H1 (cell line): ENCODE data around the gene PSORS1C1. TPM values are rescaled to one million over a fixed set of nuclear protein-coding genes. Genes with fewer than 3 reads are reported as not detected.

Experiments used
- CTCF ChIA-PET: fragments of 300-600 bp; sonication (Branson Sonifier 250); formaldehyde crosslinking; loops from one replicate; lab custom pipeline; 2021; ENCODE audit not compliant: partially characterized antibody; lab: Charles Lee
- POLR2A ChIA-PET: fragments of 300-600 bp; sonication (Branson Sonifier 250); formaldehyde crosslinking; loops from one replicate; lab custom pipeline; 2021; ENCODE audit warnings: inconsistent platforms; ENCODE audit not compliant: partially characterized antibody; lab: Charles Lee
- DNase-seq, 2 experiments: peaks; one replicate each; pipeline versions ENCODE4 v3.0.0 to v3.0.0-alpha.2; 2010 to 2022; ENCODE audit warnings: low spot score in 2 of 2, low read depth in 1 of 2, mixed read lengths in 1 of 2
- FAIRE-seq: peaks from 2 replicates; lab custom pipeline; 2011; peaks lifted over from hg19 to GRCh38; lab: Jason Lieb, UNC
- H2AFZ ChIP-seq: 2 replicates; pipeline ENCODE4 v1.8.1; 2012; ENCODE audit warnings: low read length, inconsistent platforms
- H2AK5ac ChIP-seq: 2 replicates; pipeline ENCODE4 v1.6.1; 2013; ENCODE audit warnings: low read depth, low read length
- H2BK120ac ChIP-seq: replicated peaks from 2 replicates; pipeline ENCODE3; 2013; ENCODE audit warnings: low read depth, low read length, inconsistent platforms
- H2BK12ac ChIP-seq: 2 replicates; pipeline ENCODE4 v1.6.1; 2013; ENCODE audit warnings: low read depth, low read length
- H2BK15ac ChIP-seq: 2 replicates; pipeline ENCODE4 v1.6.1; 2013; ENCODE audit warnings: low read length
- H2BK20ac ChIP-seq: 2 replicates; pipeline ENCODE4 v1.6.1; 2013; ENCODE audit warnings: low read length
- H2BK5ac ChIP-seq: 2 replicates; pipeline ENCODE4 v1.6.1; 2013; ENCODE audit warnings: low read depth, low read length
- H3K14ac ChIP-seq: 2 replicates; pipeline ENCODE4 v1.6.1; 2013; ENCODE audit warnings: inconsistent platforms; ENCODE audit not compliant: insufficient read length
- H3K18ac ChIP-seq: 2 replicates; pipeline ENCODE4 v1.6.1; 2013; ENCODE audit warnings: low read length; ENCODE audit errors: extremely low read depth
- H3K23ac ChIP-seq: 2 replicates; pipeline ENCODE4 v1.6.1; 2013; ENCODE audit warnings: inconsistent platforms; ENCODE audit not compliant: insufficient read length
- H3K23me2 ChIP-seq: 2 replicates; pipeline ENCODE4 v1.6.1; 2013; ENCODE audit warnings: low read depth, low read length
- H3K27ac ChIP-seq: 2 replicates; pipeline ENCODE4 v1.6.1; 2011; ENCODE audit warnings: low read depth, low read length, inconsistent platforms
- H3K27me3 ChIP-seq, 4 experiments: replicated peaks in 1 of 4; 1 replicate in 1 of 4; 2 replicates in 3 of 4; pipeline versions ENCODE4 v1.6.1 to v1.8.1; 2011 to 2013; ENCODE audit warnings: low read length in 3 of 4, mild to moderate bottlenecking in 3 of 4, inconsistent platforms in 2 of 4, mixed read lengths in 2 of 4, moderate library complexity in 1 of 4; ENCODE audit not compliant: control insufficient read depth in 3 of 4, insufficient read depth in 3 of 4; ENCODE audit errors: extremely low read depth in 1 of 4
- H3K36me3 ChIP-seq, 4 experiments: 2 replicates each; pipeline versions ENCODE4 v1.6.1 to v1.8.1; 2011 to 2013; ENCODE audit warnings: mild to moderate bottlenecking in 4 of 4, low read length in 3 of 4, moderate library complexity in 2 of 4, control low read depth in 1 of 4, inconsistent platforms in 1 of 4; ENCODE audit not compliant: insufficient read depth in 4 of 4, control insufficient read depth in 2 of 4
- H3K4ac ChIP-seq: replicated peaks from 2 replicates; pipeline ENCODE3; 2013; ENCODE audit warnings: low read length, low read depth, mixed read lengths, inconsistent platforms; ENCODE audit not compliant: insufficient read length
- H3K4me1 ChIP-seq, 4 experiments: replicated peaks in 1 of 4; 1 replicate in 1 of 4; 2 replicates in 3 of 4; pipeline versions ENCODE4 v1.6.1 to v1.8.1; 2011 to 2013; ENCODE audit warnings: low read length in 3 of 4, inconsistent platforms in 2 of 4, mixed read lengths in 1 of 4; ENCODE audit not compliant: insufficient read depth in 4 of 4, control insufficient read depth in 3 of 4
- H3K4me2 ChIP-seq, 2 experiments: 2 replicates each; pipeline versions ENCODE4 v1.6.1 to v1.8.1; 2011 to 2013; ENCODE audit warnings: low read depth in 2 of 2, low read length in 2 of 2, control low read depth in 1 of 2, inconsistent platforms in 1 of 2, mild to moderate bottlenecking in 1 of 2; ENCODE audit not compliant: insufficient read depth in 1 of 2
- H3K4me3 ChIP-seq, 4 experiments: fragments of 200-600, 300-600 bp in 1 of 4; sonication (generic), shearing (Covaris generic), sonication (Bioruptor Twin) in 1 of 4; 2 replicates each; pipeline versions ENCODE4 v1.5.1 to v1.8.1; 2011 to 2016; ENCODE audit warnings: low read length in 4 of 4, low read depth in 3 of 4, control low read depth in 2 of 4, inconsistent platforms in 2 of 4, mild to moderate bottlenecking in 2 of 4, mixed read lengths in 1 of 4, moderate library complexity in 1 of 4; ENCODE audit not compliant: insufficient read depth in 2 of 4; ENCODE audit errors: extremely low read depth in 1 of 4
- H3K56ac ChIP-seq: replicated peaks from 2 replicates; pipeline ENCODE3; 2013; ENCODE audit warnings: low read depth, mild to moderate bottlenecking, mixed read lengths, low read length, inconsistent platforms; ENCODE audit not compliant: insufficient read length
- H3K79me1 ChIP-seq: 2 replicates; pipeline ENCODE4 v1.6.1; 2013; ENCODE audit warnings: low read depth, low read length, control low read depth
- H3K79me2 ChIP-seq, 2 experiments: 2 replicates each; pipeline versions ENCODE4 v1.6.1 to v1.8.1; 2012 to 2013; ENCODE audit warnings: low read length in 2 of 2, mild to moderate bottlenecking in 2 of 2, inconsistent platforms in 1 of 2; ENCODE audit not compliant: insufficient read depth in 2 of 2, control insufficient read depth in 1 of 2
- H3K9ac ChIP-seq, 4 experiments: replicated peaks in 1 of 4; 1 replicate in 1 of 4; 2 replicates in 3 of 4; pipeline versions ENCODE4 v1.6.1 to v1.8.1; 2011 to 2013; ENCODE audit warnings: low read depth in 3 of 4, low read length in 3 of 4, control low read depth in 2 of 4, mild to moderate bottlenecking in 2 of 4, moderate library complexity in 2 of 4, inconsistent platforms in 1 of 4; ENCODE audit errors: extremely low read depth in 1 of 4
- H3K9me3 ChIP-seq, 2 experiments: 2 replicates each; pipeline versions ENCODE4 v1.6.1 to v1.8.1; 2012 to 2013; ENCODE audit warnings: mild to moderate bottlenecking in 2 of 2, moderate library complexity in 2 of 2, control low read depth in 1 of 2, inconsistent platforms in 1 of 2, low read depth in 1 of 2, low read length in 1 of 2, mixed read lengths in 1 of 2; ENCODE audit not compliant: insufficient read depth in 2 of 2
- H4K20me1 ChIP-seq, 2 experiments: replicated peaks in 1 of 2; 2 replicates each; pipeline versions ENCODE3 to v1.8.1; 2011 to 2013; ENCODE audit warnings: inconsistent platforms in 2 of 2, low read length in 2 of 2, mild to moderate bottlenecking in 1 of 2; ENCODE audit not compliant: insufficient read depth in 2 of 2, control insufficient read depth in 1 of 2
- H4K5ac ChIP-seq: 2 replicates; pipeline ENCODE4 v1.6.1; 2013; ENCODE audit warnings: low read length, low read depth, mixed read lengths, inconsistent platforms; ENCODE audit not compliant: insufficient read length
- H4K8ac ChIP-seq: 2 replicates; pipeline ENCODE4 v1.8.0; 2013; ENCODE audit warnings: mild to moderate bottlenecking, moderate library complexity, low read length, inconsistent platforms; ENCODE audit not compliant: insufficient read depth; ENCODE audit errors: extremely low read depth
- H4K91ac ChIP-seq: replicated peaks from 2 replicates; pipeline ENCODE3; 2013; ENCODE audit warnings: low read length, mixed read lengths, inconsistent platforms; ENCODE audit not compliant: insufficient read length
- CEBPB ChIP-seq: IDR thresholded peaks from 2 replicates; pipeline ENCODE4 v1.6.1; 2012; ENCODE audit warnings: low read depth, low read length
- KDM1A ChIP-seq: fragments of 200-600, 300-600 bp; sonication (generic); IDR thresholded peaks from 2 replicates; pipeline ENCODE4 v1.7.1; 2016; ENCODE audit warnings: mild to moderate bottlenecking, low read length, borderline replicate concordance
- WGBS, 2 experiments: shearing (Covaris generic) in 1 of 2; methylation state at CpG; one replicate each; pipeline versions ENCODE4 v1.1.6 to v1.1.7; 2013 to 2015; ENCODE audit warnings: low lambda C conversion rate in 2 of 2, mixed read lengths in 2 of 2, inconsistent platforms in 1 of 2, low coverage in 1 of 2, missing lambda C conversion rate in 1 of 2; ENCODE audit not compliant: insufficient replicate concordance in 2 of 2, insufficient coverage in 1 of 2, insufficient read length in 1 of 2; ENCODE audit errors: extremely low coverage in 1 of 2, missing lambda C conversion rate in 1 of 2; 5-methylcytosine and 5-hydroxymethylcytosine counted together
- polyA plus RNA-seq, 7 experiments: library from polyadenylated mRNA; depleted of rRNA in 3 of 7; stranded (reverse) in 5 of 7; unstranded in 2 of 7; fragments of >200 nt in 5 of 7; fragments of 200-250 nt in 2 of 7; gene quantifications; 1 replicate in 5 of 7; 2 replicates in 1 of 7; 4 replicates in 1 of 7; pipeline versions ENCODE4 v1.2.1 to v1.2.3, GENCODE V29; 2011 to 2013; ENCODE audit warnings: missing spikeins in 2 of 7, mixed read lengths in 2 of 7
- total RNA-seq: library from RNA; stranded (reverse); fragmentation: NEBNext Ultra II Directional; extraction: Animal tissue kit (Norgen Biotek cat#: 25700); gene quantifications from 2 replicates; pipeline ENCODE4 v1.2.1, GENCODE V29; 2021

PSORS1C1 gene
- total and polyA plus RNA-seq, 2 of the 8 experiments (the other 6 are each of a cell fraction or from before 2014, with no cell fraction given), result 0.12 to 0.52 TPM

- TF ChIP-seq CEBPB (no peak), KDM1A (peak; percentile 56; the same call in 1 of the 2 replicates)
- Histone ChIP-seq H3K79me1 (no peaks in the 10 kb centered on the region), H4K5ac (no peak overlapping the region), H3K18ac (no peak overlapping the region), H2BK5ac (no peak overlapping the region), H2BK12ac (no peak overlapping the region), H2AFZ (no peak overlapping the region), H3K14ac (no peak overlapping the region), H3K79me2 (no peaks in the 10 kb centered on the region), H3K23ac (no peak overlapping the region), H4K91ac (no peak overlapping the region), H2BK15ac (no peak overlapping the region), H4K20me1 (no peaks in the 10 kb centered on the region), H2AK5ac (no peak overlapping the region), H3K27me3 (no peaks in the 10 kb centered on the region), H3K36me3 (no peaks in the 10 kb centered on the region), H3K9ac (no peak overlapping the region), H3K56ac (peak overlapping the region; percentile 6), H3K4me2 (no peak overlapping the region), H3K4ac (no peak overlapping the region), H2BK20ac (no peak overlapping the region), H2BK120ac (no peak overlapping the region), H3K4me1 (peaks cover 0 to 3% (median 0%) of the 10 kb centered on the region in 4 experiments; a peak in 3 of 7 replicates), H3K27ac (no peak overlapping the region), H3K4me3 (no peak overlapping the region), H3K23me2 (no peaks in the 10 kb centered on the region), H4K8ac (no peak overlapping the region), H3K9me3 (no peaks in the 10 kb centered on the region)
- ChIA-PET POLR2A (interaction anchor here (1.4 kb wide), 1 partner anchor 18 kb away, joined by 3 read pairs; no protein-coding TSS in a partner anchor), CTCF (interaction anchor here (0.7 to 3.4 kb wide), 13 partner anchors 8 to 307 kb away, joined by 3 to 16 read pairs (median 5); partner anchors contain the start of gene VARS2)
- FAIRE-seq (no peak), DNase-seq (no peak)
- 96% methylated on average over 2 of the region's 2 CpGs; no CpG with 5 or more reads in 1 of the 2 experiments for WGBS, 2 experiments
Measured at GRCh38 chr6:31092238-31092637, 22.4 kb upstream of the PSORS1C1 start.
